Fibroblast of the conjunctiva (primary cell): ENCODE data around the gene ST6GALNAC4.

ENCODE experiments used
- DNase-seq: peaks from one replicate; pipeline ENCODE4 v3.0.0-alpha.2; 2010; ENCODE audit warnings: low read depth

The ST6GALNAC4 gene, protein sequence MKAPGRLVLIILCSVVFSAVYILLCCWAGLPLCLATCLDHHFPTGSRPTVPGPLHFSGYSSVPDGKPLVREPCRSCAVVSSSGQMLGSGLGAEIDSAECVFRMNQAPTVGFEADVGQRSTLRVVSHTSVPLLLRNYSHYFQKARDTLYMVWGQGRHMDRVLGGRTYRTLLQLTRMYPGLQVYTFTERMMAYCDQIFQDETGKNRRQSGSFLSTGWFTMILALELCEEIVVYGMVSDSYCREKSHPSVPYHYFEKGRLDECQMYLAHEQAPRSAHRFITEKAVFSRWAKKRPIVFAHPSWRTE

DNA sequence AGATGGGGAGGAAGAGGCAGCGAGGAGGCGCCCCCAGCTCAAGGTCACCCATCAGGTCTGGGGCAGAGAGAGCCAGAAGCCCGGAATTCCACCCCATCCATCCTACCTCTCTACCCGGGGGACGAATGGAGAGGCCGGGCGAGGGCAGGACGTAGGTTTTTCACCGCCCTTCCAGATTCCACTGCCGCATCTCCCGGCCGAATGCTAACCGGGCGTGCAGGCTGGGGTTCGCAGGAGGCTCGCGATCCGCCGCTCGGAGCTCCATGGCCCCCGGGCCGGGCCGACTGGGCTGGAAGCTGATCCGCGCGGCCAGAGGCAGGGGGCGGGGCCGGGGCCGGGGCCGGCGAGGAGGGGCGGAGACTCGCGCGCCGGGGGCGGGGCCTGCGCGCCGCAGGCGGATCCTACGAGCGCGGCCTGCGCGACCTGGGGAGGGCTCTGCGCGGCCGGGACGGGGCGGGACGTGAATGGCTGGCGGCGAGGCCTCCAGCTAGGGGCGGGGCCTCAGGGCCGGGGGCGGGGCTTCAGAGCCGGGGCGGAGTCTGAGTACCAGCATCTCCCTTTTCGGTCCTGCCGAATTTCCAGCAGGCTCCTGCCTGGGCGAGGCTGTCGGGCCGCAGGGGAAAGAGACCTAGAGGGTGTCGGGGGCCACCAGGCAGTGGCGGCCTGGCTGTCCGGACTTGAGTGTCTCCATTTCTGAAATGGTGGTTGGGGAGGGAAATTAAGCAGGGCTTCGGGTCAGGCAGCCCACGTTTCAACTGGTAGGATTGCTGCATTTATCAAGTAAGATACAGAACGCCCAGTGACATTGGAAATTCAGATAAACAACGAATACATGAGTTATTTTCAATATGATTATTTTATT lies at the start of gene ST6GALNAC4:
ST6GALNAC4 (minus strand) TSS at position 322 of the 862 bp plus-strand sequence. CDS start 622 bp downstream, outside the sequence.
- DNase-seq, result peak; percentile 89

DNA sequence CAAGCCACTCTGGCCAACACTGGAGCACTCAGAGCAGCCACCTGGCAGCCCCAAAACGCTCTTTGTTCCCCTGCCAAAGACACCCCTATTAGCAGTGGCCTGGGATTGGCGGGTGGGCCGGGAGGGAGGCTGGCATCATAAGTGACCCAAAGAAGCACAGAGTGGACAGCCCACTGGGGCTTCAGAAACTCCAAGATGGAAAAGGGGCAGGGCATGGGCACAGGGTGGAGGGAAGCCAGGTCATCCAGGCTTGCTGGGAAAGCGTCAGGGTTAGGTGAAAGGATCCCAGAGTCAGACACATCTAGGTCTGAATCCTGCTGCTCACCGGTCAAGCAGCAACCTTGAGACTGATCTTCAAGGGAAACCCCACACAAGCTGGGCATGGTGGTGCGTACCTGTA lies 49.1 kb upstream of the ST6GALNAC4 start:
- DNase-seq, result no peak

DNA sequence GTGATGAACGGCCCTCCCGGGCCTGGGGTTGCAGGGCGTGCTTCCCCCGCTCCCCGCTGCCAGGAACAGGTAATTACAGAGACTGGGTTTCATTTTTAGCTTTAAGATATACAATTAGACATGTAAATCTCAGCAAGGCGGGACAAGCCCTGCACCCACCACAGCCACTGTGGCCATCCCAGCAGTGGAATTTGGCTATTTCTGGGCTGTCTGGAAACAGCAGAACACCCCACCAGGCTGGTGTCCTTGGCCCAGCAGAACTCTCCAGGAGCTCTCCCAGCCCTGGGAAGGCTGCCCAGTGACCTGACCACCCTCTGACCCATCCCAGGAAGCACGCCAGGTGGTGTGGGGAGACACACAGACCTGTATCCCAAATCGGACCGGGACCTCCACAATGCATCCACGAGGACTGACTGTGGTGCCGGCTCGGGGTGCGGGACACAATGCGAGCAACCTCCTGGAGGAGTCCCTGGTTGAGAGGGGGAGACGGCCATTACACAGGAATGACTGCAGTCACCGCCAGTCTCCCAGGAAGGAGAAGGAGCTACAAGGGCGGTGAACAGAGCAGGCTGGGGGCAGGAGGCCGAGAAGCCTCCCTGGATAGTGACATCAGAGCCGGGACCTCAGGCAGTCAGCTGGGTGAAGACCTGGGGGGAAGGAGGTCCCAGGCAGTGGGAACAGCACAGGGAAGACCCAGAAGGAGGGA lies 46.7 kb upstream of the ST6GALNAC4 start:
- DNase-seq, result no peak

DNA sequence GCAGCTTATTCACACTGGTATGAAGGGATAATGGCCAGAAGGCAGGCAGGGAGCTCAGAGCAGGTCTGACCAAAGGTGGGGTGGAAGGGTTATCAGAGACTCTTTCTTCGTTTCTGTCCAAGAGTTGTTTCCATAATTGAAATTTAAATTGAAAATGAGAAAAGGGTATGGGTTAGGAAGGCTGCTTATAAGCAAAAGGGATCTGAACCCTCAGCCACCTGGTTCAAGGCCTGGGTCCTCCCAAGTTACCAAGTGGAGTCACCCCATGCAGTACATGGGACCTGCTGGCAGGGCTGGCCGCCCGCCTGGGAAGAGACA lies 46.2 kb upstream of the ST6GALNAC4 start:
- no peak for DNase-seq

DNA sequence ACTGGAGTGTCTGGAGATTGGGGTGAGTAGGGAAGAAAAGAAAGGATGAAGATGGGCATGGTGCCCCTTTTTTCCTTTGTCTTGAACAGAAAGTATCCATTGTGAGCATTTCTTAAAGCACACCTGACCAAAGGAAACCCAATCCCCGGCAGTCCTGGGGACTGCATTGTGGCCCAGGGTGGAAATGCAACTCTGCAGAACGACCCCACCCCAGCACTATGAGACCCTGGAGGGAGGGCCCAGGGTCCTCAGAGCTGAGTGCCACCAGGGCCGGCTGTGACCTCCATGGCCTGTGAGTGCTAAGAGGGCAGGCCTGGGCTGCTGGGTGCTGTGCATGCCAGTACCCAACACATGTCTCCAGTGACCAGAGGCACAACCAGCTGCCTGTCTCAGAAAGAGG lies 45.4 kb upstream of the ST6GALNAC4 start:
- DNase-seq, result no peak

DNA sequence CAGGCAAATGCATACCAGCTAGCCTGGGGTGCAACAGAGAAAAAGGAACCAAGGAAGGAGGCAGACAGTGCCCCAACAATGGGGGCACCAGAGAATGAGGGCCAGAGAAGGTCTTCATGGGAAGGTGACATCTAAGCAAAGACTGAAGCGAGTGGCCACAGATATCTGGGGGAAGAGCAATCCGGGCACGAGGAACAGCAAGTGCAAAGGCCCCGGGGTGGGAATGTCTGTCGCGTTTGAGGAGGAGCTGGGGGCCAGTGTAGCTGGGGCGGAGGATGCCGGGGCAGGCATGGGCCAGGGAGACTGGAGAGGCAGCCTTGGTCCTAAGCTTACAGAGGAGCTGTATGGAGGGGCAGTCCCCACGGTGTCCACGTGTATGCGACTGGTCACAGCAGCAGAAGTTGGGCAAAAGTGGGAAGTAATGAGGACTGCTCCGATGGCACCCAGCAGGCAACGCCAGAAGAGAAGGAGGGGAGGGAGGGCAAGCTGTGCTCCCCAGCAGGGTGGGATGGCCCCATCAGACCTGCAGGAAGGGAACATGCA lies 44.8 kb upstream of the ST6GALNAC4 start:
- DNase-seq, result no peak

DNA sequence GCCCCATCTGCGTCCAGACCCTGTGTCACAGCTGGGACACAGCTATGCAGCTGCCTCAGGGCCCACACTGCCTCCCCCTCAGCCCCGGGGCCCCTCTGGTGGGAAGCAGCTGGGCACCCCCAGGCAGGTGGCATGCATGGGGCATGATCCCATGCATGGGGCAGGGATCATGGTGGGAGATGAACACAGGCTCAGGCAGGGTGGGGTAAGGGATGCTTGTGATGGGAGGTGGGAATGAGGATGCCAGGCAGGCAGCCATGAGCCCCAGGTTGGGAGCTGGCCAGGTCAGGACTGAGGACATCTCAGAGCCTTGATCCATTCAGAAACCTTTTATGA lies 44.3 kb upstream of the ST6GALNAC4 start:
- DNase-seq, result no peak

DNA sequence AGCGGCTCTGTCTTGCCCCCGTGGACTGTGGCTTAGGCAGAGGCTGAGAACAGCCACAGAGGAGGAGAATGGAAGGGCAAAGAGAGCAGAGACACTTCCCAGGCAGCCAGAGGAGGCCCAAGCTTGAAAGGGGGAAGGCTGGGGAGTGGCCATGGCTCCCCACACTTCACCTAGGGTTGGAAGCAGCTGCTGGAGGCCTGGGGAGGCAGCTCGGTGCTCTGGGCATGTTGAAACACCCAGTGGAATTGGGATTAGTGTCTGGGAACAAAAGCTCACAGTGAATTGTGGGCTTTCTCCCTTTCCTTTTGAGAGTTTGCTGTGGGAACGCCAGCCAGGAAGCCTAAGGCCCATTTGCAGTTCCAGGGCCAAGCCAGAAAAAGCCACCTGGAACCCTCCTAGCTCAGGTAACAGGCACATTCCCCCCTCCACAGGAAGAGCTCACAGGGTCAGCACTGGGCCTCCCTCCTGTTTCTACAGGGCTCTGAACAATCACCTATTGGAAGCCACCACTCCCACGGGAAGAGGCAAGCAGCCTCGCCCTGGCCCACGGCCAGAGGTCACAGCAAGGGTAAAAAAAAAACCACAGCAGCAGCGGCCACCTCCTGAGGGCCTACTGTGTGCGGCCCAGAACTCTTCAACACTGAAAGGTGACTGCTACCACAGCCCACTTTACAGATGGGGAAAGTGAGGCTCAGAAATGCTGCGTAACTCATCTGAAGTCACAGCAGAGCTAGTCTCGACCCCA lies 43.7 kb upstream of the ST6GALNAC4 start:
- DNase-seq, result no peak

DNA sequence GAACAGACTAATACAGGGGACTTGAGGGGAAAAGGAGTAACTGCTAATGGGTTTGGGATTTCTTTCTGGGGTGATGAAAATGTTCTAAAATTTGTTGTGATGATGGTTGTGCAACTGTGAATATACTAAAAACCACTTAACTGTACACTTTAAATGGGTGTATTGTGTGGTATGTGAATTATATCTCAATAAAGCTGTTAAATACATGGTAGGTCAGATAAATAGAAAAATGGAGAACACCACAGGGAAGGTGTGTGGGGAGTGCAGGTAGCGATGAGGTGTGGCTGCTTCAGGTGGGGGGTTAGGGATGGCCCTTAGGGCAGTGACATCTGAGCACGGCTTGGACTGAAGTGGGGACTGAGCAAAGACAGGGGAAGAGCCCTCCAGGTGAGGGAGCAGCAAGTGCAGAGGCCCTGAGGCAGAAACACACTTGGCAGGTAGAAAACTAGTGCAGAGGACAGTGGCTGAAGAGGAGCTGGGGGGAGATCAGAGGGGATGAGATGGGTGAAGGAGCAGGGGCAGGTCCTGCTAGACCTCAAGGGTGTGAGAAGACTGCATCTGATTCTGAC lies 43.1 kb upstream of the ST6GALNAC4 start:
- no peak for DNase-seq

DNA sequence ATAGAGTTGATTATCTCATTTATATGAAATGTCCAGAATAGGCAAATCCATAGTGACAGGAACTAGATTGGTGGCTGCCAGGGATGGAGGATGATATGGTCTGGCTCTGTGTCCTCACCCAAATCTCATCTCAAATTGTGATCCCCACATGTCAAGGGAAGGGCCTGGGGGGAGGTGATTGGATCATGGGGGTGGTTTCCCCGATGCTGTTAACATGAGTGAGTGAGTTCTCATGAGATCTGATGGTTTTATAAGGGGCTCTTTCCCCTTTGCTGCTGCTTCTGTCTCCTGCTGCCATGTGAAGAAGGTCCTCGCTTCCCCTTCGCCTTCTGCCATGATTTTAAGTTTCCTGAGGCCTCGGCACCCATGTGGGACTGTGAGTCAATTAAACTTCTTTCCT lies 42.6 kb upstream of the ST6GALNAC4 start:
- DNase-seq, result no peak

DNA sequence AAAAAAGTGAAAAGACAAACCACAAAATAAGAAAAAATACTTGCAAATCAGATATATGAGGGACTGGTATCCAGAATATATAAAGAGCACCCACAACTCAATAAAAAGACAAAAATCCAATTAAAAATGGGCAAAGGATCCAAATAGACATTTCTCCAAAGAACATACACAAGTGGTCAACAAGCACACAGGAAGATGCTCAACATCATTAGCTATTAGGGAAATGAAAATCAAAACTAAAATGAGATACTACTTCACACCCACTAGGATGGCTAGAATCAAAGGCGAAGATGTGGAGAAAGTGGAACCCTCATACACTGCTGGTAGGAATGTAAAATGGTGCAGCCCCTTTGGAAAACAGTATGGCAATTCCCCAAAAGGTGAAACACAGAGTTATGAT lies 41.9 kb upstream of the ST6GALNAC4 start:
- no peak for DNase-seq

DNA sequence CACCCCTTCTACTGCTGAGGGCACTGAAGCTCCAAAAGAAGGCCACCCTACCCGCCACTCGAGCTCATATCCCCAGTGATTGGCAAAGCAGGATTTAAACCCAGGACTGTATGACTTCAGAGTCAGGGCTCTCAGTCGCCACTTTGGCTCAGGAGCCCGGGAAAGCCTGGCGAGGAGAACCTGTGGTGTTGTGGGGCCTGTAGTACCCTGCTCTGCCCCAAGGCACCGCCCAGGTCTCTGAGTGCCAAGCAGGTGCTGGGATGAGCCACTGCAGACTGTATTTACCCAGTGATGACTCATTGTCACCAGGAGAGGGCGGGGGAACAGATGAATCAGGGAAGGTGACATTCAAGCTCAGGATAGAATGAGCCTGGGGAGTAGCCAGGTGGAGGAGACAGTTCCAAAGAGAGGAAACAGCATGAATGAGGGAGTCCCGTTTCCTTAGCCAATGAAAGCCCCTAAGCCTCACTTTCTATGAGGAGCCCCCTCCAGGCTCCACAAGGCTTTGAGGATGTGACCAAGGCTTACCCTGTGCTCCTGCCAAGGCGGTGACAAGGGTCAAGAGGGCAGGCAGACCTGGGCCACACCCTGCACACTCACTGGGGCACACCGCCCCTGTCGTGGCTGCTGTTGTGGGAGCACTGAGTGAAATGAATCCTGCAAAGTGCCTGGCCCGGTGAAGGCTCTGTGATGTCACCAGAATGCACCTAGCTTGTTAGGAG lies 38.6 kb upstream of the ST6GALNAC4 start:
- no peak for DNase-seq

DNA sequence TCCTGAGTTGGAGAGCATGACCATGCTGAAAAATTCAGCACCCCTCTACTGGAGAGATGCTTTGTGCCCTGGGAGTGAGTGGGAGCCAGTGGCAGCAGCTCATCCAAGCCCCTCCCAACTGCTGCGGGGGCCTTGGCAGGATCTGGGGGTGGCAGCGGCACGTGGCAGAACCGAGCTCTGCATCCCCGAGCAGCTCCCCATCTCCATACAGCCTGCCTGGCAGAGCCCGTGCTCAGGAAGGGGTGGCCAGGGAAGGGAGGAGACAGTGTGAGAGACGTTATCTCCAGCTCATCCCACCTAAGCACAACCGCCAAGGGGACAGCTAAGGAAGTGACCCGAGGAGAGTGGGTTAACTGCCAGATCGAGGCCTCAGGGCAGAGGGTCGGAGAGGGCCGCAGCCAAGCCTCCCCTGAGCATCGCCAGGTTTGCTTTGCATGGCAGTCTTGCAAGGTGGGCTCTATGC lies 38.0 kb upstream of the ST6GALNAC4 start:
- no peak for DNase-seq

DNA sequence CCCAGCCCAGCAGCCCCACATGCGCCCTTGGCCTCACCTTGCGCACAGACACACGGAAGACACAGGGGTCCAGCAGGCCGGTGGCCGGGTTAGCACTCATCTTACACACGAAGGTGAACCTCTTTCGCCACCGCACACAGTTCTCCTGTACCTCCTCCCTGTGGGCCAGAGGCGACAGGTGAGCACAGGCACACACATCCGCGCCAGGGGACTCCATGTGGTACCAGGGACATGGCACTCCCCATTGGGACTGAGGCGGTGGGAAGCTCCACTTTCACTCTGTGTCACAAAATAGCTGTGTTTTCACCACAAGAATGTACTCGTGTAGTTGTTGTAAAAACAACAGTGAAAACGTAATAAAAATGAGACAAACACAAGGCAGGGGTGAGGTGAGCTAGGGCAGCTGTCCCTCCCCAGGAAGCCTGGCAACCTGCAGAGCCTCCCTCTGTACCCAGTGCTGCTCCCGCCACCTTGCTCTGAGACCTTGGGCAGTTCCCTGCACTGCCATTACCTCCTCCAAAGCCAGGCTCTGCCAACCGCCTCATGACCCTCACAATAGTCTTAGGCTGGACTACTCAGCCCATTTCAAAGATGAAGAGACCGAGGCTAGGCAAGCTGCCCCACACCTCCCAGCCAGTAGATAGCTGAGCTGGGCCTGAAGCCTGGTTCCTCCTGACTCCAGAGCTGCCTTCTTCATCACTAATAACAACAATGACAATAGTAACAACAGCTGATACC lies 37.1 kb upstream of the ST6GALNAC4 start:
- no peak for DNase-seq

DNA sequence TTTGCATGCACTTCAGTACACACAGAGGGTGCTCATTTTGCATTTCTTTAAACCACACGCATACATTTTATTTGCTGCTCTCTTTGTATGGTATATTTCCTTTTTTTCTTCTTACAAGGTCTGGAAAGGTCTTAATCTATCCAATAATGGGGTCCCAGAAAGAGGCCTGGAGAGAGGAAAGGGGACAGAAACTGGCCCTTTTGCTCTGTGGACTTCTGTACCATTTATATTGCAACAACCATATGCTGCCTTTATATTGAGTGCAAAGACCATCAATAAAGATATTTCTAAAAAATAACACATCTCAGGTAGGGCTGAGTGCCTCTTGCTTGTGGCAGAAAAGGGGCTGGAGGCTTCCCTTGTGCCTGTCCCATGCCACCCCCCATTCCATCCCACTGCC lies 36.3 kb upstream of the ST6GALNAC4 start:
- DNase-seq, result no peak

DNA sequence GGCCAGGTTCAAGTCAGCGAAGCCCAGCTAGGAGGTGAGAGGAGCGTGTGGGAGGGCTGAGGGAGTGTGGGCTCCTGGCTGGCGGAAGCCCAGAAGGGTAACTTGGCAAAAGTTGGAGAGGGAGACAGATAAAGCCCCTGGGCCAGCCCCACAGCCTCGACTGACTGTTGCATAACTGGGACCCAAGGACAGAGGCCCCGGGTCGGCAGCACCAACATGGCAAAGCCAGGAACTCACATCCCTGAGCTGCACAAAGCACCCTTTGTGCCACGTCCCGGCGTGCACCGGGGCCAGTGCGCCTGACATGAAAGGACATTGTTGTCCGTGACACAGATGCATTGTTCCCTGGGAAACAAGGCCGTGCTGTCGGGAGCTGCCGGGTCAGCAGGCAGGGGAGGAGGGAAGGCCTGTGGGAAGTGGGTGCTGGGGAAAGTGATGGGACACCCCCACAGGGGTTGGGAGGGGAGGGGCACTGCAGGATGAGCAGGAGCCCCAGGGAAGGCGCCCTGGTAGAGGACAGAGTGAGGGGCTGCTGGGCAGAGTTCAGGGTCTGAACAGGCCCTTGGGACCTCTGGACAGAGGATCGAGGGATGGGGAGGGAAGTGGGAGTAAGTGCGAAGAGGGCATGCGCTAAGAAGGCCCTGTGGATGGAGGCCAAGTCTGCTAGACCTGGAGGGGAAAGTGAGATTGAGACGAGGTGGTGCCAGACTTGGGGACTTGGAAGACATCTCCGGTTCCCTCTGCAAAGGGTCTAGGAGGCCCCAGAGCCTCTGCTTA lies 33.9 kb upstream of the ST6GALNAC4 start:
- DNase-seq, result no peak

DNA sequence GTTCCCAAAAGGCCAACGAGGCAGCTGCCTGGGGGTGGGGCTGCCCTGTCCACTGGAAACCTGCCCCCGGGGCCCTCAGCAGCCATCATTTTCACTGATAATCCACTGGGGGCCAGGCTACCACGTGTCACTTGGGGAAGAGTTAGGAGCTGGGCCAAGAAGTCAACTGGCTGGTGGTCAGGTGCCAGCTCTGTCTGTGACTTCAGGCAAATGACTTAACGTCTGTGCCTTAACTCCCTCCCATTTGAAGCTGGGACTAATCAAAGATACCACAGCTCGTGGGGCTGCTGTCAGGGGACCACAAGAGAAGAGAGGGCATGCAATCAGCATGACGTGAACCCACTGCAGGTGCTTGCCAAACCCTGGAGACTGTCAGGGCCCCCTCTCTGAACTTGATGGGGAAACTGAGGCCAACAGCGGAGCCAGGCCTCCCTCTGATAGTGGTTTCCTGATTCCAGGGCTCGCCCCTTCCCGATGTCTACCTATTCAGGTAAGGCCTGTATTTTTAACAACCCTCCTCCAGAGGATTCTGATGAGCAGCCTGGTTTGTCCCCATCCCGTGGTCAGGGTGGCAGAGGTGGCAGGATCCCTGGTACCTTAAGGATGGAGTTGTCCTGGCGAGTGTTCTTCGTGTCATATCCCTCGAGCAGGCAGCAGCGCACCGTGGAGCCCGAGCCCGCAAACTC lies 33.1 kb upstream of the ST6GALNAC4 start:
- DNase-seq, result no peak

DNA sequence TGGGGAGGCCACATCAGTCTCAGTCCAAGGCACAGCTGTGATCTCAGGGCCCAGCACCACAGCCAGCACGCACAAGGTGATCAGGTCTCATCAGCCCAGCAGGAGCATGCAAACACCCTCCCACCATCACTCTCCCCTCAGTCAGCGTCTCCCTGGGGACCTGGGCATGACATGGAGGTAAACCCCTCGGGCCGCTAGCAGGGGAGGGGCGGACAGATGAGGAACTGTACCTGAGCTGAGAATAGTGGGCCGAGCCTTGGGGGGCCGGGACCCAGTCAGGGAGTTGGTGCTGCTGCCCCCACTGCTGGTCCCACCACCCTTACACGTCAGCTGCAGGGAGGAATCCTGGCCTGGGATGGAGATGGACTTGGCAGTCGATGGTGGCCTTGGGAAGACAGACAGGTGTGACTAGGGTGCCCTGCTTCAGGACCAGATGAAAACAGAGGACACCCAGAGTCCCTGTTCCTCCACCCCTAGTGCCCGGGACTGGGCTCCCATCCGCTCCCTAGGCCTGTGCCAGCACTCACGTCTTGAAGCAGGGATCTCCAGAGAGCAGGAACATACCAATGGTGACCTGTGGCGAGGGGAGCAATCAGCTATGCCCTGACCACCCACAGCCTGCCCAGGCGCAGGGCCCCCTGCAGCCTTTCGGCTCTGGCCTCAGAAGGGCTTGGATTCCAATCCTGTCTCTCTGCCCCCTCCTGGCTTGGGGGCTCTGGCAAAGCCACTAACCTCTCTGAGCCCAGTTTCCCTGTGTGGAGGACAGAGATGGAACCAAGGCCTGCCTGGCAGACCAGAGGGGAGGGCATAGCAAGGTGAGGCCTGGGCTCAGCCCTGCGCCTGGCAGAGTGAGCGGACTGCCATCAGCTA lies 31.2 kb upstream of the ST6GALNAC4 start:
- DNase-seq, result no peak
